NCI-H460 (cell line): ENCODE results near the gene POLDIP3. TPM values are rescaled to one million over a fixed set of nuclear protein-coding genes. Genes with fewer than 3 reads are reported as not detected.
"Not testable (repeated sequence)": the region's sequence is repeated elsewhere in the genome, so short reads cannot be mapped to it uniquely, and the experiment has no call there.

ENCODE experiments used
- DNase-seq: peaks from one replicate; pipeline ENCODE4 v3.0.0-alpha.2; 2016; ENCODE audit warnings: low read depth; ENCODE audit errors: extremely low read depth
- total RNA-seq: library from RNA; depleted of rRNA; stranded (reverse); fragments of >200 nt; shearing (Covaris generic); gene quantifications from 2 replicates; pipeline ENCODE4 v1.2.3, GENCODE V29; 2014

POLDIP3 gene
- total RNA-seq, 1 experiment from 2014 or later = 20.1 TPM

GRCh38 chr22:42591987-42592386 is 22.7 kb downstream of the POLDIP3 start:
- DNase-seq = no peak

GRCh38 chr22:42587588-42588175 is 27.0 kb downstream of the POLDIP3 start:
- no peak for DNase-seq

GRCh38 chr22:42586381-42586780 is 28.3 kb downstream of the POLDIP3 start:
- no peak for DNase-seq

GRCh38 chr22:42585096-42585495 is 29.6 kb downstream of the POLDIP3 start:
- DNase-seq = no peak

GRCh38 chr22:42584364-42584940 is 30.2 kb downstream of the POLDIP3 start:
- no peak for DNase-seq

- no peak for DNase-seq
Observed at GRCh38 chr22:42582987-42583386, 31.7 kb downstream of the POLDIP3 start.

GRCh38 chr22:42581762-42582716 is 32.6 kb downstream of the POLDIP3 start:
- peak; percentile 41 for DNase-seq

GRCh38 chr22:42581194-42581761 is 33.4 kb downstream of the POLDIP3 start:
- not testable (repeated sequence) for DNase-seq

GRCh38 chr22:42580040-42580439 is 34.6 kb downstream of the POLDIP3 start:
- not testable (repeated sequence) for DNase-seq

GRCh38 chr22:42577623-42578240 is 37.0 kb downstream of the POLDIP3 start:
- no peak for DNase-seq

GRCh38 chr22:42577141-42577540 is 37.5 kb downstream of the POLDIP3 start:
- not testable (repeated sequence) for DNase-seq

GRCh38 chr22:42575996-42576574 is 38.6 kb downstream of the POLDIP3 start:
- not testable (repeated sequence) for DNase-seq

GRCh38 chr22:42574468-42574867 is 40.2 kb downstream of the POLDIP3 start:
- DNase-seq = not testable (repeated sequence)

- not testable (repeated sequence) for DNase-seq
Observed at GRCh38 chr22:42574046-42574445, 40.6 kb downstream of the POLDIP3 start.

- DNase-seq = not testable (repeated sequence)
Observed at GRCh38 chr22:42571068-42571467, 43.6 kb downstream of the POLDIP3 start.

- not testable (repeated sequence) for DNase-seq
Observed at GRCh38 chr22:42570580-42570979, 44.1 kb downstream of the POLDIP3 start.

GRCh38 chr22:42567950-42568349 is 46.7 kb downstream of the POLDIP3 start:
- not testable (repeated sequence) for DNase-seq

GRCh38 chr22:42565956-42566355 is 48.7 kb downstream of the POLDIP3 start:
- no peak for DNase-seq

GRCh38 chr22:42564699-42565098 is 50.0 kb downstream of the POLDIP3 start:
- no peak for DNase-seq

- not testable (repeated sequence) for DNase-seq
Observed at GRCh38 chr22:42563943-42564342, 50.7 kb downstream of the POLDIP3 start.
